Dendritic cell treated with granulocyte-macrophage colony-stimulating factor and Interleukin-4, amounts not matched to agents 40 ng/mL and 50 ng/mL, for 4 days (primary cell): Measurements from ENCODE around the gene KCNH5.

ENCODE experiments used
- H3K27ac Mint-ChIP-seq: one replicate; pipeline ENCODE4 v1.8.0; 2022; ENCODE audit warnings: mild to moderate bottlenecking, mixed read lengths
- H3K27me3 Mint-ChIP-seq: one replicate; pipeline ENCODE4 v1.8.0; 2022; ENCODE audit warnings: mild to moderate bottlenecking, mixed read lengths
- H3K36me3 Mint-ChIP-seq: one replicate; pipeline ENCODE4 v1.8.0; 2022; ENCODE audit warnings: low read depth, mixed read lengths
- H3K4me1 Mint-ChIP-seq: one replicate; pipeline ENCODE4 v1.8.0; 2022; ENCODE audit warnings: low read depth, mixed read lengths
- H3K4me3 Mint-ChIP-seq: one replicate; pipeline ENCODE4 v1.8.0; 2022; ENCODE audit warnings: mild to moderate bottlenecking, moderate library complexity, mixed read lengths
- H3K9me3 Mint-ChIP-seq: one replicate; pipeline ENCODE4 v1.8.0; 2022; ENCODE audit warnings: mixed read lengths
- intact Hi-C: fragments of 100-400 bp; cut with micrococcal nuclease; formaldehyde crosslinking; loops from one replicate; pipeline ENCODE4 v1.15.0; 2022

KCNH5 gene

GRCh38 chr14:62952226-62952625 lies 93.0 kb downstream of the KCNH5 start:
- peaks cover 5% of the 10 kb centered on the region for H3K9me3 Mint-ChIP-seq
- no peak overlapping the region for H3K4me3 Mint-ChIP-seq
- no peaks in the 10 kb centered on the region for H3K4me1 Mint-ChIP-seq
- H3K27me3 Mint-ChIP-seq, result no peaks in the 10 kb centered on the region
- H3K27ac Mint-ChIP-seq, result no peak overlapping the region
- no peaks in the 10 kb centered on the region for H3K36me3 Mint-ChIP-seq
- intact Hi-C loops, result no loop called here

GRCh38 chr14:62947301-62947700 lies 98.0 kb downstream of the KCNH5 start:
- Mint-ChIP-seq H3K27ac (no peak overlapping the region), H3K4me3 (no peak overlapping the region), H3K27me3 (no peaks in the 10 kb centered on the region), H3K4me1 (no peaks in the 10 kb centered on the region), H3K36me3 (no peaks in the 10 kb centered on the region), H3K9me3 (no peaks in the 10 kb centered on the region)
- intact Hi-C loops, result no loop called here

- Mint-ChIP-seq H3K4me3 (no peak overlapping the region), H3K36me3 (no peaks in the 10 kb centered on the region), H3K9me3 (no peaks in the 10 kb centered on the region), H3K4me1 (no peaks in the 10 kb centered on the region), H3K27me3 (no peaks in the 10 kb centered on the region), H3K27ac (no peak overlapping the region)
- intact Hi-C loops, result no loop called here
These were observed 99.0 kb downstream of the KCNH5 start for GRCh38 chr14:62946221-62946620.

GRCh38 chr14:62943202-62943601 lies 102.1 kb downstream of the KCNH5 start:
- Mint-ChIP-seq H3K4me1 (no peaks in the 10 kb centered on the region), H3K36me3 (no peaks in the 10 kb centered on the region), H3K27me3 (no peaks in the 10 kb centered on the region), H3K9me3 (peaks cover 8% of the 10 kb centered on the region), H3K4me3 (no peak overlapping the region), H3K27ac (no peak overlapping the region)
- intact Hi-C loops, result no loop called here

GRCh38 chr14:62939970-62940369 lies 105.3 kb downstream of the KCNH5 start:
- H3K4me3 Mint-ChIP-seq, result no peak overlapping the region
- H3K9me3 Mint-ChIP-seq, result peaks cover 27% of the 10 kb centered on the region
- no peaks in the 10 kb centered on the region for H3K4me1 Mint-ChIP-seq
- intact Hi-C loops, result no loop called here
- no peak overlapping the region for H3K27ac Mint-ChIP-seq
- H3K27me3 Mint-ChIP-seq, result no peaks in the 10 kb centered on the region
- no peaks in the 10 kb centered on the region for H3K36me3 Mint-ChIP-seq

GRCh38 chr14:62938778-62939177 lies 106.5 kb downstream of the KCNH5 start:
- no peak overlapping the region for H3K4me3 Mint-ChIP-seq
- H3K4me1 Mint-ChIP-seq, result no peaks in the 10 kb centered on the region
- no peak overlapping the region for H3K27ac Mint-ChIP-seq
- H3K27me3 Mint-ChIP-seq, result no peaks in the 10 kb centered on the region
- intact Hi-C loops, result no loop called here
- peaks cover 27% of the 10 kb centered on the region for H3K9me3 Mint-ChIP-seq
- no peaks in the 10 kb centered on the region for H3K36me3 Mint-ChIP-seq

GRCh38 chr14:62934439-62934838 lies 110.8 kb downstream of the KCNH5 start:
- no peaks in the 10 kb centered on the region for H3K27me3 Mint-ChIP-seq
- H3K27ac Mint-ChIP-seq, result no peak overlapping the region
- H3K4me1 Mint-ChIP-seq, result no peaks in the 10 kb centered on the region
- intact Hi-C loops, result no loop called here
- H3K36me3 Mint-ChIP-seq, result no peaks in the 10 kb centered on the region
- peaks cover 27% of the 10 kb centered on the region for H3K9me3 Mint-ChIP-seq
- H3K4me3 Mint-ChIP-seq, result no peak overlapping the region

GRCh38 chr14:62921466-62921865 lies 123.8 kb downstream of the KCNH5 start:
- Mint-ChIP-seq H3K4me3 (no peak overlapping the region), H3K27ac (no peak overlapping the region), H3K4me1 (no peaks in the 10 kb centered on the region), H3K9me3 (no peaks in the 10 kb centered on the region), H3K36me3 (no peaks in the 10 kb centered on the region), H3K27me3 (no peaks in the 10 kb centered on the region)
- intact Hi-C loops, result no loop called here

GRCh38 chr14:62916551-62916950 lies 128.7 kb downstream of the KCNH5 start:
- no peak overlapping the region for H3K4me3 Mint-ChIP-seq
- intact Hi-C loops, result no loop called here
- H3K36me3 Mint-ChIP-seq, result no peaks in the 10 kb centered on the region
- H3K4me1 Mint-ChIP-seq, result no peaks in the 10 kb centered on the region
- H3K27me3 Mint-ChIP-seq, result no peaks in the 10 kb centered on the region
- no peak overlapping the region for H3K27ac Mint-ChIP-seq
- H3K9me3 Mint-ChIP-seq, result no peaks in the 10 kb centered on the region

- Mint-ChIP-seq H3K9me3 (peaks cover under 1% of the 10 kb centered on the region), H3K4me1 (no peaks in the 10 kb centered on the region), H3K4me3 (no peak overlapping the region), H3K27me3 (no peaks in the 10 kb centered on the region), H3K36me3 (no peaks in the 10 kb centered on the region), H3K27ac (no peak overlapping the region)
- intact Hi-C loops, result no loop called here
These were observed 130.4 kb downstream of the KCNH5 start for GRCh38 chr14:62914873-62915272.

GRCh38 chr14:62914025-62914424 lies 131.2 kb downstream of the KCNH5 start:
- Mint-ChIP-seq H3K4me3 (no peak overlapping the region), H3K4me1 (no peaks in the 10 kb centered on the region), H3K27ac (no peak overlapping the region), H3K27me3 (no peaks in the 10 kb centered on the region), H3K9me3 (peaks cover 9% of the 10 kb centered on the region), H3K36me3 (no peaks in the 10 kb centered on the region)
- intact Hi-C loops, result no loop called here

- Mint-ChIP-seq H3K4me3 (no peak overlapping the region), H3K9me3 (peaks cover 9% of the 10 kb centered on the region), H3K36me3 (no peaks in the 10 kb centered on the region), H3K4me1 (no peaks in the 10 kb centered on the region), H3K27me3 (no peaks in the 10 kb centered on the region), H3K27ac (no peak overlapping the region)
- intact Hi-C loops, result no loop called here
These were observed 136.8 kb downstream of the KCNH5 start for GRCh38 chr14:62908506-62908905.

- intact Hi-C loops, result no loop called here
- H3K4me1 Mint-ChIP-seq, result no peaks in the 10 kb centered on the region
- H3K4me3 Mint-ChIP-seq, result no peak overlapping the region
- H3K27ac Mint-ChIP-seq, result no peak overlapping the region
- H3K27me3 Mint-ChIP-seq, result no peaks in the 10 kb centered on the region
- H3K9me3 Mint-ChIP-seq, result peaks cover 9% of the 10 kb centered on the region
- no peaks in the 10 kb centered on the region for H3K36me3 Mint-ChIP-seq
These were observed 139.7 kb downstream of the KCNH5 start for GRCh38 chr14:62905566-62905965.

- H3K27me3 Mint-ChIP-seq, result no peaks in the 10 kb centered on the region
- no peak overlapping the region for H3K27ac Mint-ChIP-seq
- H3K4me1 Mint-ChIP-seq, result no peaks in the 10 kb centered on the region
- no peak overlapping the region for H3K4me3 Mint-ChIP-seq
- no peaks in the 10 kb centered on the region for H3K9me3 Mint-ChIP-seq
- intact Hi-C loops, result no loop called here
- H3K36me3 Mint-ChIP-seq, result no peaks in the 10 kb centered on the region
These were observed 147.5 kb downstream of the KCNH5 start for GRCh38 chr14:62897771-62898170.

GRCh38 chr14:62896932-62897456 lies 148.3 kb downstream of the KCNH5 start:
- no peaks in the 10 kb centered on the region for H3K9me3 Mint-ChIP-seq
- H3K27ac Mint-ChIP-seq, result no peak overlapping the region
- H3K4me1 Mint-ChIP-seq, result no peaks in the 10 kb centered on the region
- no peak overlapping the region for H3K4me3 Mint-ChIP-seq
- H3K36me3 Mint-ChIP-seq, result no peaks in the 10 kb centered on the region
- no peaks in the 10 kb centered on the region for H3K27me3 Mint-ChIP-seq
- intact Hi-C loops, result no loop called here
